Choroid plexus epithelial cell (primary cell): ENCODE results near the gene KRT40.
A peak's percentile ranks its signal among the peaks of the same experiment; 100 is the strongest.

Experiments used
- DNase-seq: peaks from one replicate; pipeline ENCODE4 v3.0.0-alpha.2; 2010; ENCODE audit warnings: low read depth
- H3K4me3 ChIP-seq: 2 replicates; pipeline ENCODE4 v1.5.1; 2011; ENCODE audit warnings: low read depth, mild to moderate bottlenecking, control low read depth, low read length, moderate library complexity
- TF ChIP-seq, protein P1 (sequence below): conservative IDR thresholded peaks from 2 replicates; pipeline ENCODE4 v1.5.1; 2011; ENCODE audit warnings: low read depth, mild to moderate bottlenecking, control low read depth, inconsistent platforms, low read length, moderate library complexity

The KRT40 gene

DNA sequence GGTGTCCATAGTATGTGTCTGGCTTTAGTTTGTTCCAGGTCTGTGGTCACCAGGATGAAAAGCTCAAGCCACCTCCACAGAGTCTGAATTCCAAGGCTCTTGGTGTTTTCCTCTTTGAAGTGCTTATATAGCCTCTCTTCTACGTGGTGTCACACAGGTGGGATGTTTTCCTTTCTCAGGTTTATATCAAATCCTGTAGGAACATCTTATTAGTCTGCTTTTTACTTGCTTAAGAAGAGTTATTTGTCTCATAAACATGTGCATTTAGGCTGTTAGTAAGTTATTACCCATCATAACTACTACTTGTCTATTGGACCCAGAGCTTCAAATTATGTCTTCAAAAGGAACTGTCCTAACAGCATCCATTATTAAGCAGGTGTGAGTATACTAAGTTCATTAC is 17.3 kb downstream of the KRT40 start, which contains the start of gene KRT39:
TSS of gene KRT39 (minus strand) at position 101 of the 400 bp plus-strand sequence. CDS start at position 9, 92 bp downstream.
- TF ChIP-seq, protein P1, sequence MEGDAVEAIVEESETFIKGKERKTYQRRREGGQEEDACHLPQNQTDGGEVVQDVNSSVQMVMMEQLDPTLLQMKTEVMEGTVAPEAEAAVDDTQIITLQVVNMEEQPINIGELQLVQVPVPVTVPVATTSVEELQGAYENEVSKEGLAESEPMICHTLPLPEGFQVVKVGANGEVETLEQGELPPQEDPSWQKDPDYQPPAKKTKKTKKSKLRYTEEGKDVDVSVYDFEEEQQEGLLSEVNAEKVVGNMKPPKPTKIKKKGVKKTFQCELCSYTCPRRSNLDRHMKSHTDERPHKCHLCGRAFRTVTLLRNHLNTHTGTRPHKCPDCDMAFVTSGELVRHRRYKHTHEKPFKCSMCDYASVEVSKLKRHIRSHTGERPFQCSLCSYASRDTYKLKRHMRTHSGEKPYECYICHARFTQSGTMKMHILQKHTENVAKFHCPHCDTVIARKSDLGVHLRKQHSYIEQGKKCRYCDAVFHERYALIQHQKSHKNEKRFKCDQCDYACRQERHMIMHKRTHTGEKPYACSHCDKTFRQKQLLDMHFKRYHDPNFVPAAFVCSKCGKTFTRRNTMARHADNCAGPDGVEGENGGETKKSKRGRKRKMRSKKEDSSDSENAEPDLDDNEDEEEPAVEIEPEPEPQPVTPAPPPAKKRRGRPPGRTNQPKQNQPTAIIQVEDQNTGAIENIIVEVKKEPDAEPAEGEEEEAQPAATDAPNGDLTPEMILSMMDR: no peak
- DNase-seq: no peak
- no peak within 1 kb of the TSS for H3K4me3 ChIP-seq

DNA sequence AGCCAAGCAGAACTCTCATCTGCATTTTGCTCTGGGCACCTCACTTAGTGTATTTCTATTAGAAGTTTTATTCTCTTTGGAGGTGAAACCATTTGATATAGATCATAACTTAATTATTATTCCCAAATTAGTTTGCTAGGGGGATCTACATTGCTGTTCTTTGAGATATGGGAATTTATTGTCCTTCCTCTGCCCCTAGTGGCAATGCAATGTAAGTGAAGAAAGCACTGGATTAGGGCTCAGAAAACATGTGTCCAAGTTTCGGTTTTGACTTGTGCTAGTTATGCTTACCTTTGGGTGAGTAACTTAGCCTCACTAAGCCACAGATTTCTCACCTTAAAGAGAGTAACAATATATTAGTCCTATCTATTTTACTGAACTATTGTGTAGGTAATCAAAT is 20.3 kb downstream of the KRT40 start:
- peak; percentile 62 for DNase-seq
- no peak overlapping the region for H3K4me3 ChIP-seq
- TF ChIP-seq, protein P1: peak; percentile 75

- TF ChIP-seq, protein P1: no peak
- H3K4me3 ChIP-seq: no peak overlapping the region
- DNase-seq: no peak
Observed at GRCh38 chr17:40962059-40962561, 22.0 kb downstream of the KRT40 start.

DNA sequence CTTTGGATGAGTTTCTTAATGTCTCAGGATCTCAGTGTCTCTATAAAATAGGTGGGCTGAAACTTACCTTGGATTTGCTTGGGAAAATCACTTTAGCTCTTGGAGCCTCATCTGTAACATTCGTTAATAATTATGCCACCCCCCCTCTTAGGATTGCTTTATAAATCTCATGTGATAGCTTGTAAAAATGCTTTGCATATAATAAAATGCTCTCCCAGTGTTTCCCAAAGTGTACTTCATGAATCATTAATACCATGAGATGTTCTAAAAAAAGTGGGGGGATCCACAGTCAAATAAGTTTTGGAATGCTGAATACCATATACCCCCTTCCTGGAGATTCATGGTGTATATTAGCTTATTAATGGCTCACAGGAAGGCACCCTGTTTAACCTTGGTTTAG is 22.5 kb downstream of the KRT40 start:
- TF ChIP-seq, protein P1: no peak
- no peak overlapping the region for H3K4me3 ChIP-seq
- DNase-seq: no peak

GRCh38 chr17:40960144-40960543 is 24.0 kb downstream of the KRT40 start:
- no peak for DNase-seq
- TF ChIP-seq, protein P1: no peak

GRCh38 chr17:40958086-40958953 is 25.8 kb downstream of the KRT40 start:
- TF ChIP-seq, protein P1: no peak
- DNase-seq: no peak
- no peak overlapping the region for H3K4me3 ChIP-seq

More at GRCh38 chr17:40960144-40960543, 24.0 kb downstream of the KRT40 start:
- H3K4me3 ChIP-seq: no peak overlapping the region
